H1 (cell line): ENCODE results near the gene SIRT3. TPM values are rescaled to one million over a fixed set of nuclear protein-coding genes. Genes with fewer than 3 reads are reported as not detected.

Experiments
- CTCF ChIA-PET: fragments of 300-600 bp; sonication (Branson Sonifier 250); formaldehyde crosslinking; loops from one replicate; lab custom pipeline; 2021; ENCODE audit not compliant: partially characterized antibody; lab: Charles Lee
- POLR2A ChIA-PET: fragments of 300-600 bp; sonication (Branson Sonifier 250); formaldehyde crosslinking; loops from one replicate; lab custom pipeline; 2021; ENCODE audit warnings: inconsistent platforms; ENCODE audit not compliant: partially characterized antibody; lab: Charles Lee
- DNase-seq, 2 experiments: peaks; one replicate each; pipeline versions ENCODE4 v3.0.0 to v3.0.0-alpha.2; 2010 to 2022; ENCODE audit warnings: low spot score in 2 of 2, low read depth in 1 of 2, mixed read lengths in 1 of 2
- FAIRE-seq: peaks from 2 replicates; lab custom pipeline; 2011; peaks lifted over from hg19 to GRCh38; lab: Jason Lieb, UNC
- H2AFZ ChIP-seq: 2 replicates; pipeline ENCODE4 v1.8.1; 2012; ENCODE audit warnings: low read length, inconsistent platforms
- H2AK5ac ChIP-seq: 2 replicates; pipeline ENCODE4 v1.6.1; 2013; ENCODE audit warnings: low read depth, low read length
- H2BK120ac ChIP-seq: replicated peaks from 2 replicates; pipeline ENCODE3; 2013; ENCODE audit warnings: low read depth, low read length, inconsistent platforms
- H2BK12ac ChIP-seq: 2 replicates; pipeline ENCODE4 v1.6.1; 2013; ENCODE audit warnings: low read depth, low read length
- H2BK15ac ChIP-seq: 2 replicates; pipeline ENCODE4 v1.6.1; 2013; ENCODE audit warnings: low read length
- H2BK20ac ChIP-seq: 2 replicates; pipeline ENCODE4 v1.6.1; 2013; ENCODE audit warnings: low read length
- H2BK5ac ChIP-seq: 2 replicates; pipeline ENCODE4 v1.6.1; 2013; ENCODE audit warnings: low read depth, low read length
- H3K14ac ChIP-seq: 2 replicates; pipeline ENCODE4 v1.6.1; 2013; ENCODE audit warnings: inconsistent platforms; ENCODE audit not compliant: insufficient read length
- H3K18ac ChIP-seq: 2 replicates; pipeline ENCODE4 v1.6.1; 2013; ENCODE audit warnings: low read length; ENCODE audit errors: extremely low read depth
- H3K23ac ChIP-seq: 2 replicates; pipeline ENCODE4 v1.6.1; 2013; ENCODE audit warnings: inconsistent platforms; ENCODE audit not compliant: insufficient read length
- H3K23me2 ChIP-seq: 2 replicates; pipeline ENCODE4 v1.6.1; 2013; ENCODE audit warnings: low read depth, low read length
- H3K27ac ChIP-seq: 2 replicates; pipeline ENCODE4 v1.6.1; 2011; ENCODE audit warnings: low read depth, low read length, inconsistent platforms
- H3K27me3 ChIP-seq, 4 experiments: replicated peaks in 1 of 4; 1 replicate in 1 of 4; 2 replicates in 3 of 4; pipeline versions ENCODE4 v1.6.1 to v1.8.1; 2011 to 2013; ENCODE audit warnings: low read length in 3 of 4, mild to moderate bottlenecking in 3 of 4, inconsistent platforms in 2 of 4, mixed read lengths in 2 of 4, moderate library complexity in 1 of 4; ENCODE audit not compliant: control insufficient read depth in 3 of 4, insufficient read depth in 3 of 4; ENCODE audit errors: extremely low read depth in 1 of 4
- H3K36me3 ChIP-seq, 4 experiments: 2 replicates each; pipeline versions ENCODE4 v1.6.1 to v1.8.1; 2011 to 2013; ENCODE audit warnings: mild to moderate bottlenecking in 4 of 4, low read length in 3 of 4, moderate library complexity in 2 of 4, control low read depth in 1 of 4, inconsistent platforms in 1 of 4; ENCODE audit not compliant: insufficient read depth in 4 of 4, control insufficient read depth in 2 of 4
- H3K4ac ChIP-seq: replicated peaks from 2 replicates; pipeline ENCODE3; 2013; ENCODE audit warnings: low read length, low read depth, mixed read lengths, inconsistent platforms; ENCODE audit not compliant: insufficient read length
- H3K4me1 ChIP-seq, 4 experiments: replicated peaks in 1 of 4; 1 replicate in 1 of 4; 2 replicates in 3 of 4; pipeline versions ENCODE4 v1.6.1 to v1.8.1; 2011 to 2013; ENCODE audit warnings: low read length in 3 of 4, inconsistent platforms in 2 of 4, mixed read lengths in 1 of 4; ENCODE audit not compliant: insufficient read depth in 4 of 4, control insufficient read depth in 3 of 4
- H3K4me2 ChIP-seq, 2 experiments: 2 replicates each; pipeline versions ENCODE4 v1.6.1 to v1.8.1; 2011 to 2013; ENCODE audit warnings: low read depth in 2 of 2, low read length in 2 of 2, control low read depth in 1 of 2, inconsistent platforms in 1 of 2, mild to moderate bottlenecking in 1 of 2; ENCODE audit not compliant: insufficient read depth in 1 of 2
- H3K4me3 ChIP-seq, 4 experiments: fragments of 200-600, 300-600 bp in 1 of 4; sonication (generic), shearing (Covaris generic), sonication (Bioruptor Twin) in 1 of 4; 2 replicates each; pipeline versions ENCODE4 v1.5.1 to v1.8.1; 2011 to 2016; ENCODE audit warnings: low read length in 4 of 4, low read depth in 3 of 4, control low read depth in 2 of 4, inconsistent platforms in 2 of 4, mild to moderate bottlenecking in 2 of 4, mixed read lengths in 1 of 4, moderate library complexity in 1 of 4; ENCODE audit not compliant: insufficient read depth in 2 of 4; ENCODE audit errors: extremely low read depth in 1 of 4
- H3K56ac ChIP-seq: replicated peaks from 2 replicates; pipeline ENCODE3; 2013; ENCODE audit warnings: low read depth, mild to moderate bottlenecking, mixed read lengths, low read length, inconsistent platforms; ENCODE audit not compliant: insufficient read length
- H3K79me1 ChIP-seq: 2 replicates; pipeline ENCODE4 v1.6.1; 2013; ENCODE audit warnings: low read depth, low read length, control low read depth
- H3K79me2 ChIP-seq, 2 experiments: 2 replicates each; pipeline versions ENCODE4 v1.6.1 to v1.8.1; 2012 to 2013; ENCODE audit warnings: low read length in 2 of 2, mild to moderate bottlenecking in 2 of 2, inconsistent platforms in 1 of 2; ENCODE audit not compliant: insufficient read depth in 2 of 2, control insufficient read depth in 1 of 2
- H3K9ac ChIP-seq, 4 experiments: replicated peaks in 1 of 4; 1 replicate in 1 of 4; 2 replicates in 3 of 4; pipeline versions ENCODE4 v1.6.1 to v1.8.1; 2011 to 2013; ENCODE audit warnings: low read depth in 3 of 4, low read length in 3 of 4, control low read depth in 2 of 4, mild to moderate bottlenecking in 2 of 4, moderate library complexity in 2 of 4, inconsistent platforms in 1 of 4; ENCODE audit errors: extremely low read depth in 1 of 4
- H3K9me3 ChIP-seq, 2 experiments: 2 replicates each; pipeline versions ENCODE4 v1.6.1 to v1.8.1; 2012 to 2013; ENCODE audit warnings: mild to moderate bottlenecking in 2 of 2, moderate library complexity in 2 of 2, control low read depth in 1 of 2, inconsistent platforms in 1 of 2, low read depth in 1 of 2, low read length in 1 of 2, mixed read lengths in 1 of 2; ENCODE audit not compliant: insufficient read depth in 2 of 2
- H4K20me1 ChIP-seq, 2 experiments: replicated peaks in 1 of 2; 2 replicates each; pipeline versions ENCODE3 to v1.8.1; 2011 to 2013; ENCODE audit warnings: inconsistent platforms in 2 of 2, low read length in 2 of 2, mild to moderate bottlenecking in 1 of 2; ENCODE audit not compliant: insufficient read depth in 2 of 2, control insufficient read depth in 1 of 2
- H4K5ac ChIP-seq: 2 replicates; pipeline ENCODE4 v1.6.1; 2013; ENCODE audit warnings: low read length, low read depth, mixed read lengths, inconsistent platforms; ENCODE audit not compliant: insufficient read length
- H4K8ac ChIP-seq: 2 replicates; pipeline ENCODE4 v1.8.0; 2013; ENCODE audit warnings: mild to moderate bottlenecking, moderate library complexity, low read length, inconsistent platforms; ENCODE audit not compliant: insufficient read depth; ENCODE audit errors: extremely low read depth
- H4K91ac ChIP-seq: replicated peaks from 2 replicates; pipeline ENCODE3; 2013; ENCODE audit warnings: low read length, mixed read lengths, inconsistent platforms; ENCODE audit not compliant: insufficient read length
- CEBPB ChIP-seq: IDR thresholded peaks from 2 replicates; pipeline ENCODE4 v1.6.1; 2012; ENCODE audit warnings: low read depth, low read length
- RXRA ChIP-seq: IDR thresholded peaks from 2 replicates; pipeline ENCODE4 v1.6.1; 2011; ENCODE audit warnings: low read depth, mild to moderate bottlenecking, low read length, moderate library complexity; ENCODE audit not compliant: insufficient read depth
- SIN3A ChIP-seq, 2 experiments: IDR thresholded peaks in 1 of 2; conservative IDR thresholded peaks in 1 of 2; 2 replicates each; pipeline ENCODE4 v1.6.1; 2011 to 2012; ENCODE audit warnings: low read length in 2 of 2, improper control_type of control experiment in 1 of 2, low read depth in 1 of 2, mild to moderate bottlenecking in 1 of 2
- TAF1 ChIP-seq: IDR thresholded peaks from 2 replicates; pipeline ENCODE4 v1.6.1; 2011; ENCODE audit warnings: mild to moderate bottlenecking, low read depth, low read length
- USF2 ChIP-seq: IDR thresholded peaks from 2 replicates; pipeline ENCODE4 v1.6.1; 2011; ENCODE audit warnings: low read length, improper control_type of control experiment
- WGBS, 2 experiments: shearing (Covaris generic) in 1 of 2; methylation state at CpG; one replicate each; pipeline versions ENCODE4 v1.1.6 to v1.1.7; 2013 to 2015; ENCODE audit warnings: low lambda C conversion rate in 2 of 2, mixed read lengths in 2 of 2, inconsistent platforms in 1 of 2, low coverage in 1 of 2, missing lambda C conversion rate in 1 of 2; ENCODE audit not compliant: insufficient replicate concordance in 2 of 2, insufficient coverage in 1 of 2, insufficient read length in 1 of 2; ENCODE audit errors: extremely low coverage in 1 of 2, missing lambda C conversion rate in 1 of 2; 5-methylcytosine and 5-hydroxymethylcytosine counted together
- polyA plus RNA-seq, 7 experiments: library from polyadenylated mRNA; depleted of rRNA in 3 of 7; stranded (reverse) in 5 of 7; unstranded in 2 of 7; fragments of >200 nt in 5 of 7; fragments of 200-250 nt in 2 of 7; gene quantifications; 1 replicate in 5 of 7; 2 replicates in 1 of 7; 4 replicates in 1 of 7; pipeline versions ENCODE4 v1.2.1 to v1.2.3, GENCODE V29; 2011 to 2013; ENCODE audit warnings: missing spikeins in 2 of 7, mixed read lengths in 2 of 7
- total RNA-seq: library from RNA; stranded (reverse); fragmentation: NEBNext Ultra II Directional; extraction: Animal tissue kit (Norgen Biotek cat#: 25700); gene quantifications from 2 replicates; pipeline ENCODE4 v1.2.1, GENCODE V29; 2021

SIRT3 gene
- total and polyA plus RNA-seq, 2 of the 8 experiments (the other 6 are each of a cell fraction or from before 2014, with no cell fraction given) = 14.3 to 21.6 TPM

GRCh38 chr11:206526-207207 lies 29.5 kb downstream of the SIRT3 start:
- H3K4me3 ChIP-seq = peak overlapping the region; percentile 85 to 89 (median 87)
- no peak for TF ChIP-seq CEBPB
- 0 out of 4 replicates have a peak, but pooled peaks of 1 of the 2 experiments have one; percentile 27 for TF ChIP-seq SIN3A (conservative IDR thresholded peaks at IDR 0.05 in 1 of 2, IDR thresholded peaks at IDR 0.05 in 1 of 2; ENCODE audit: low read depth in 1 of 2, low read length in 2 of 2)
- no peak for TF ChIP-seq RXRA
- no peak for TF ChIP-seq TAF1
- no peak for TF ChIP-seq USF2
- TF ChIP-seq, all 59 proteins: peak for 1
- Histone ChIP-seq H2AFZ (no peak overlapping the region), H2BK120ac (no peak overlapping the region), H4K91ac (no peak overlapping the region), H3K79me1 (peaks cover 11% of the 10 kb centered on the region), H4K5ac (no peak overlapping the region), H2BK20ac (no peak overlapping the region), H2BK5ac (peak overlapping the region; percentile 75; the same call in 1 of the 2 replicates), H3K23ac (no peak overlapping the region), H2BK12ac (no peak overlapping the region), H2BK15ac (no peak overlapping the region), H3K27ac (peak overlapping the region; percentile 42; the same call in 1 of the 2 replicates), H3K56ac (peak overlapping the region; percentile 78), H3K9me3 (no peaks in the 10 kb centered on the region), H3K4me1 (peaks cover 0 to 23% (median 9%) of the 10 kb centered on the region in 4 experiments; a peak in 5 of 7 replicates), H4K20me1 (peaks cover 0 to 34% of the 10 kb centered on the region in 2 experiments), H3K4ac (no peak overlapping the region), H3K9ac (peak overlapping the region; percentile 26 to 90 (median 68)), H3K79me2 (peaks cover 0 to 31% of the 10 kb centered on the region in 2 experiments; a peak in 3 of 4 replicates), H4K8ac (peak overlapping the region; percentile 73; the same call in 1 of the 2 replicates), H3K14ac (no peak overlapping the region), H3K36me3 (peaks cover 15 to 31% (median 22%) of the 10 kb centered on the region in 4 experiments; a peak in 7 of 8 replicates), H3K4me2 (peak overlapping the region; percentile 90 to 97), H3K27me3 (no peaks in the 10 kb centered on the region), H3K23me2 (peaks cover 22% of the 10 kb centered on the region), H2AK5ac (peak overlapping the region; percentile 9; the same call in 1 of the 2 replicates), H3K18ac (peak overlapping the region; percentile 32)
- DNase-seq = peak in 1 of 2 experiments; percentile 50
- no peak for FAIRE-seq
- 29% methylated on average over 19 of the region's 39 CpGs; no CpG with 5 or more reads in 1 of the 2 experiments for WGBS, 2 experiments
- ChIA-PET CTCF (interaction anchor here (0.9 to 1.4 kb wide), 7 partner anchors 9 to 190 kb away, joined by 3 to 6 read pairs (median 3); no protein-coding TSS in a partner anchor), POLR2A (interaction anchor here (0.6 to 2.0 kb wide), 17 partner anchors 9 to 338 kb away, joined by 3 to 11 read pairs (median 3); partner anchors contain the start of genes PSMD13 and SIRT3)
